K562 (cell line): ENCODE results near the gene BSDC1. TPM values are rescaled to one million over a fixed set of nuclear protein-coding genes. Genes with fewer than 3 reads are reported as not detected.

Experiments
- ATF7 ChIP-seq: fragments of 450-650 bp; IDR thresholded peaks from 2 replicates; pipeline ENCODE4 v1.7.1; 2014; ENCODE audit warnings: mild to moderate bottlenecking, moderate library complexity
- CXXC5 ChIP-seq: fragments of 250-450 bp; sonication (Bioruptor Pico); IDR thresholded peaks from 2 replicates; pipeline ENCODE4 v1.8.0; 2022; ENCODE audit warnings: inconsistent platforms, mild to moderate bottlenecking, moderate library complexity
- DMBX1 ChIP-seq: fragments of 250-450 bp; sonication (Bioruptor Pico); IDR thresholded peaks from 2 replicates; pipeline ENCODE4 v1.8.0; 2022; ENCODE audit warnings: inconsistent platforms, mild to moderate bottlenecking, moderate library complexity, borderline replicate concordance
- KDM4B ChIP-seq, 2 experiments: fragments of 450-650 bp in 1 of 2; sonication (generic) in 1 of 2; IDR thresholded peaks; 2 replicates each; pipeline ENCODE4 v1.6.1; 2016 to 2017; ENCODE audit warnings: borderline replicate concordance in 2 of 2, antibody characterized with exemption in 1 of 2, low read depth in 1 of 2, mild to moderate bottlenecking in 1 of 2
- MEF2D ChIP-seq: conservative IDR thresholded peaks from 2 replicates; pipeline ENCODE4 v1.6.1; 2016; ENCODE audit warnings: low read depth, missing genetic modification characterization, missing compliant biosample characterization
- MTA1 ChIP-seq: fragments of 450-650 bp; IDR thresholded peaks from 2 replicates; pipeline ENCODE4 v1.6.1; 2017; ENCODE audit warnings: borderline replicate concordance
- MYNN ChIP-seq, 2 experiments: sonication (generic); formaldehyde crosslinking in 1 of 2; IDR thresholded peaks; 2 replicates each; pipeline versions ENCODE4 v1.5.0 to v1.6.1; 2016 to 2020; ENCODE audit warnings: antibody characterized with exemption in 1 of 2, missing genetic modification reagents in 1 of 2
- NFXL1 ChIP-seq: fragments of 450-650 bp; formaldehyde crosslinking; IDR thresholded peaks from 2 replicates; pipeline ENCODE4 v1.4.0; 2021; ENCODE audit warnings: mild to moderate bottlenecking
- NR3C1 ChIP-seq: sonication (generic); formaldehyde crosslinking; IDR thresholded peaks from 2 replicates; pipeline ENCODE4 v1.8.1; 2022; ENCODE audit warnings: missing genetic modification reagents
- PRPF4 ChIP-seq: fragments of 200-400 bp; formaldehyde crosslinking; IDR thresholded peaks from one replicate; pipeline ENCODE4 v1.6.1; 2017; ENCODE audit warnings: low read length, low read depth, mild to moderate bottlenecking; ENCODE audit not compliant: insufficient read depth, poor library complexity, severe bottlenecking
- RAD21 ChIP-seq, 2 experiments: fragments of 250-450 bp in 1 of 2; fragments of 450-650 bp in 1 of 2; sonication (Bioruptor Pico) in 1 of 2; formaldehyde crosslinking in 1 of 2; IDR thresholded peaks in 1 of 2; conservative IDR thresholded peaks in 1 of 2; 2 replicates each; pipeline versions ENCODE4 v1.4.0 to v1.8.0; 2020 to 2022; ENCODE audit warnings: mild to moderate bottlenecking in 2 of 2, moderate library complexity in 1 of 2
- RBFOX2 ChIP-seq: fragments of 200-400 bp; formaldehyde crosslinking; IDR thresholded peaks from 2 replicates; pipeline ENCODE4 v1.6.1; 2017; ENCODE audit warnings: low read depth, mild to moderate bottlenecking, low read length, moderate library complexity
- RBM14 ChIP-seq: fragments of 200-400 bp; formaldehyde crosslinking; IDR thresholded peaks from 2 replicates; pipeline ENCODE4 v1.6.1; 2018; ENCODE audit warnings: low read depth, mild to moderate bottlenecking, low read length, moderate library complexity, borderline replicate concordance; ENCODE audit not compliant: insufficient read depth
- RBM15 ChIP-seq: fragments of 200-400 bp; formaldehyde crosslinking; IDR thresholded peaks from 2 replicates; pipeline ENCODE4 v1.6.1; 2018; ENCODE audit warnings: mild to moderate bottlenecking, low read length, moderate library complexity; ENCODE audit not compliant: insufficient read depth
- RCOR1 ChIP-seq, 2 experiments: IDR thresholded peaks; 2 replicates each; pipeline ENCODE4 v1.6.1; 2012; ENCODE audit warnings: low read depth in 2 of 2, low read length in 2 of 2, borderline replicate concordance in 1 of 2, improper control_type of control experiment in 1 of 2
- TEAD4 ChIP-seq, 2 experiments: sonication (generic) in 1 of 2; formaldehyde crosslinking in 1 of 2; IDR thresholded peaks; 2 replicates each; pipeline versions ENCODE4 v1.6.1 to v1.8.0; 2012 to 2022; ENCODE audit warnings: borderline replicate concordance in 1 of 2, inconsistent platforms in 1 of 2, low read length in 1 of 2, mild to moderate bottlenecking in 1 of 2, missing genetic modification reagents in 1 of 2
- U2AF1 ChIP-seq: fragments of 200-400 bp; formaldehyde crosslinking; optimal IDR thresholded peaks from 2 replicates; pipeline ENCODE3; 2017; ENCODE audit warnings: mild to moderate bottlenecking, low read depth, low read length, moderate library complexity
- YBX1 ChIP-seq: fragments of 450-650 bp; IDR thresholded peaks from 2 replicates; pipeline ENCODE4 v1.7.1; 2016; ENCODE audit warnings: mild to moderate bottlenecking
- ZNF589 ChIP-seq: fragments of 200-800 bp; sonication (Bioruptor generic); IDR thresholded peaks from 2 replicates; pipeline ENCODE4 v1.6.1; 2016; ENCODE audit warnings: low read depth, missing genetic modification characterization, missing compliant biosample characterization
- polyA plus RNA-seq, 8 experiments: library from polyadenylated mRNA; depleted of rRNA in 4 of 8; stranded (reverse) in 5 of 8; unstranded in 3 of 8; fragments of >200 nt; fragmentation: Nextera tagmentation in 2 of 8; fragmentation: Illumina TruSeq in 1 of 8; extraction: Ambion mirVana in 2 of 8; extraction: Trizol in 1 of 8; gene quantifications; 2 replicates each; pipeline versions ENCODE4 v1.2.1 to v1.2.3, GENCODE V29; 2011 to 2014; ENCODE audit warnings: inconsistent platforms in 1 of 8, missing spikeins in 1 of 8
- total RNA-seq, 7 experiments: library from RNA; depleted of rRNA in 6 of 7; stranded (reverse); fragments of >200 nt in 6 of 7; fragmentation: Illumina TruSeq in 2 of 7; extraction: Trizol in 2 of 7; gene quantifications; 2 replicates each; pipeline versions ENCODE4 v1.2.1 to v1.2.3, GENCODE V29; 2011 to 2021; ENCODE audit warnings: low replicate concordance in 1 of 7
- TF ChIP-seq, protein P1 (sequence below): sonication (generic); formaldehyde crosslinking; IDR thresholded peaks from 2 replicates; pipeline ENCODE4 v1.8.0; 2022; ENCODE audit warnings: missing genetic modification reagents, mild to moderate bottlenecking, moderate library complexity, borderline replicate concordance
- TF ChIP-seq, protein P2 (sequence below): fragments of 150-350 bp; conservative IDR thresholded peaks from 2 replicates; pipeline ENCODE4 v1.6.1; 2014; ENCODE audit warnings: low read length
- TF ChIP-seq, protein P3 (sequence below): fragments of 450-650 bp; IDR thresholded peaks from 2 replicates; pipeline ENCODE4 v1.6.1; 2016; ENCODE audit warnings: antibody characterized with exemption

BSDC1 gene
- total and polyA plus RNA-seq, 9 of the 15 experiments (the other 6 are each of a cell fraction or from before 2014, with no cell fraction given): 10.2 to 96.8 (median 73.1) TPM

- TF ChIP-seq NFXL1 (no peak), RCOR1 (IDR thresholded peaks at IDR 0.05; ENCODE audit: borderline replicate concordance in 1 of 2, low read depth in 2 of 2, low read length in 2 of 2) (peak in 1 of 2 experiments; percentile 51; a peak in 2 of 4 replicates), DMBX1 (no peak), NR3C1 (CRISPR knock-in tag) (peak; percentile 62; the same call in 1 of the 2 replicates), TEAD4 (IDR thresholded peaks at IDR 0.05; ENCODE audit: low read length) (no peak), TEAD4 (CRISPR knock-in tag; IDR thresholded peaks at IDR 0.05; ENCODE audit: borderline replicate concordance) (no peak), ATF7 (0 out of 2 replicates have a peak, but pooled peaks have one; percentile 25), KDM4B (IDR thresholded peaks at IDR 0.05; ENCODE audit: borderline replicate concordance in 2 of 2, low read depth in 1 of 2) (peak in 1 of 2 experiments; percentile 70; a peak in 1 of 4 replicates), RBM14 (0 out of 2 replicates have a peak, but pooled peaks have one; percentile 93), RAD21 (CRISPR knock-in tag; conservative IDR thresholded peaks at IDR 0.05 in 1 of 2, IDR thresholded peaks at IDR 0.05 in 1 of 2) (peak; percentile 82 to 83), U2AF1 (peak; percentile 94), CXXC5 (CRISPR knock-in tag) (peak; percentile 86), PRPF4 (peak; percentile 60), RBM15 (no peak), MTA1 (peak; percentile 80), MYNN (IDR thresholded peaks at IDR 0.05) (peak; percentile 16; the same call in 1 of the 2 replicates), MYNN (CRISPR knock-in tag; IDR thresholded peaks at IDR 0.05) (no peak), YBX1 (no peak), MEF2D (tag) (no peak), RBFOX2 (peak; percentile 88), ZNF589 (CRISPR knock-in tag) (no peak)
- TF ChIP-seq, protein P1, sequence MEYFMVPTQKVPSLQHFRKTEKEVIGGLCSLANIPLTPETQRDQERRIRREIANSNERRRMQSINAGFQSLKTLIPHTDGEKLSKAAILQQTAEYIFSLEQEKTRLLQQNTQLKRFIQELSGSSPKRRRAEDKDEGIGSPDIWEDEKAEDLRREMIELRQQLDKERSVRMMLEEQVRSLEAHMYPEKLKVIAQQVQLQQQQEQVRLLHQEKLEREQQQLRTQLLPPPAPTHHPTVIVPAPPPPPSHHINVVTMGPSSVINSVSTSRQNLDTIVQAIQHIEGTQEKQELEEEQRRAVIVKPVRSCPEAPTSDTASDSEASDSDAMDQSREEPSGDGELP (CRISPR knock-in tag): peak; percentile 53
- TF ChIP-seq, protein P2, sequence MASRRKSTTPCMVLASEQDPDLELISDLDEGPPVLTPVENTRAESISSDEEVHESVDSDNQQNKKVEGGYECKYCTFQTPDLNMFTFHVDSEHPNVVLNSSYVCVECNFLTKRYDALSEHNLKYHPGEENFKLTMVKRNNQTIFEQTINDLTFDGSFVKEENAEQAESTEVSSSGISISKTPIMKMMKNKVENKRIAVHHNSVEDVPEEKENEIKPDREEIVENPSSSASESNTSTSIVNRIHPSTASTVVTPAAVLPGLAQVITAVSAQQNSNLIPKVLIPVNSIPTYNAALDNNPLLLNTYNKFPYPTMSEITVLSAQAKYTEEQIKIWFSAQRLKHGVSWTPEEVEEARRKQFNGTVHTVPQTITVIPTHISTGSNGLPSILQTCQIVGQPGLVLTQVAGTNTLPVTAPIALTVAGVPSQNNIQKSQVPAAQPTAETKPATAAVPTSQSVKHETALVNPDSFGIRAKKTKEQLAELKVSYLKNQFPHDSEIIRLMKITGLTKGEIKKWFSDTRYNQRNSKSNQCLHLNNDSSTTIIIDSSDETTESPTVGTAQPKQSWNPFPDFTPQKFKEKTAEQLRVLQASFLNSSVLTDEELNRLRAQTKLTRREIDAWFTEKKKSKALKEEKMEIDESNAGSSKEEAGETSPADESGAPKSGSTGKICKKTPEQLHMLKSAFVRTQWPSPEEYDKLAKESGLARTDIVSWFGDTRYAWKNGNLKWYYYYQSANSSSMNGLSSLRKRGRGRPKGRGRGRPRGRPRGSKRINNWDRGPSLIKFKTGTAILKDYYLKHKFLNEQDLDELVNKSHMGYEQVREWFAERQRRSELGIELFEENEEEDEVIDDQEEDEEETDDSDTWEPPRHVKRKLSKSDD: no peak
- TF ChIP-seq, protein P3, sequence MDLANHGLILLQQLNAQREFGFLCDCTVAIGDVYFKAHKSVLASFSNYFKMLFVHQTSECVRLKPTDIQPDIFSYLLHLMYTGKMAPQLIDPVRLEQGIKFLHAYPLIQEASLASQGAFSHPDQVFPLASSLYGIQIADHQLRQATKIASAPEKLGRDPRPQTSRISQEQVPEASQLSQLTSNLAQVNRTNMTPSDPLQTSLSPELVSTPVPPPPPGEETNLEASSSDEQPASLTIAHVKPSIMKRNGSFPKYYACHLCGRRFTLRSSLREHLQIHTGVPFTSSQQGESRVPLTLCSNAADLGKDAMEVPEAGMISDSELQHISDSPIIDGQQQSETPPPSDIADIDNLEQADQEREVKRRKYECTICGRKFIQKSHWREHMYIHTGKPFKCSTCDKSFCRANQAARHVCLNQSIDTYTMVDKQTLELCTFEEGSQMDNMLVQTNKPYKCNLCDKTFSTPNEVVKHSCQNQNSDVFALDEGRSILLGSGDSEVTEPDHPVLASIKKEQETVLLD: peak; percentile 44; the same call in 1 of the 2 replicates
Measured at GRCh38 chr1:32334864-32335534, 59.2 kb downstream of the BSDC1 start (continued).
